Measurements from ENCODE around the gene AQP6. TPM values are rescaled to one million over a fixed set of nuclear protein-coding genes. Genes with fewer than 3 reads are reported as not detected.
A peak's percentile ranks its signal among the peaks of the same experiment; 100 is the strongest.
"Not testable (repeated sequence)": the region's sequence is repeated elsewhere in the genome, so short reads cannot be mapped to it uniquely, and the experiment has no call there.

Gene AQP6
- total RNA-seq, 1 experiment from 2014 or later = 0.10 TPM

DNA sequence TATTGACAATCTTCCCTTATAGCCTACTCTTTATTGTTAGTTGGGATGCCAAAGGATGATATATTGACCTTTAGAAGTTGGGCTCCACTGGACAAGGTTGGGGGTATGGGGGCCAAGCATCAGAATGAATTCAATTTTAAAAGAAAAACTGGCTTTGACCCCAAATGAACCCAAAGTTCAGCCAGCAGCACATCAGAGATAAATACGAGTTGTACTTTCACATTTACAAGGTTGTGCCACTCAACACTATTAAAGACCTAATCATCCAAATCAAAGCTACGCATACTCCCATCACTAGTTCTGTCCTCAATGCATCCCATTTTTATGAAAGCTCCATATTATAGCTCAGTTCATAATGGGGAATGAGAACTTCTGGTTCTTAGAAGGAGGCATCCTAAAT, 16.7 kb downstream of the AQP6 start:
- not testable (repeated sequence) for DNase-seq (ENCODE audit: low spot score)

DNA sequence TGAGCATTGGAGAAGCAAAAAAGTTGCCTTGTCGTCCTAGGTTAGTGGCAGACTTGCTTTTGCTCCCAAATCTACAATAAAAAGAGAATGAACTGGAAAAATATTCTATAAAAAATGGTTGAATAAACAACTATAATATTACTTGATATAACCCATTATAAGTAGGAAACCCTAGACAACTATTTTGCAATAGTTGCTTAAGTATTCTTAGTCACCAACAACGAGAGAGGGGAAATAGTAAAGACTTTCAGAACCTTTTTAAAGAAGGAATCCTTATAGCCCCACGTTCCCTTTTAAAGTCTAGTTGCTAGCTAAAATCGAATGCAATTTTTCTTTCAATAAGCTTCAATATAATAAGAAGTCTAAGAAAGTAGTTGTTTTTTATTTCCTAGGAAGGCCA, 17.5 kb downstream of the AQP6 start:
- DNase-seq (ENCODE audit: low spot score) = no peak

DNA sequence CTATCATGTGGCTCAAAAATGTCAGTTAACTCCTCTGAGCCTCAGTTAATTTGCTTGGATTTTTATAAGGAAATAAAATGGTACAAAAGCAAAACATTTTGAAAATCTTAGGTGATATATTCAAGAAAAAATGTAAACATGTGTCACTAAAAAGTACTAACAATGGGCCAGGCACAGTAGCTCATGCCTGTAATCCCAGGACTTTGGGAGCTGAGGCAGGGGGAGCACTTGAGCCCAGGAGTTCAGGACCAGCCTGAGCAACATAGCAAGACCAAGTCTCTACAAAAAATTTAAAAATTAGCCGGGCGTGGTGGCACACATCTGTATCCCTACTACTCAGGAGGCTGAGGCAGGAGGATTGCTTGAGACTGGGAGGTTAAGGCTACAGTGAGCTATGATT, 25.7 kb downstream of the AQP6 start:
- DNase-seq (ENCODE audit: low spot score) = no peak

DNA sequence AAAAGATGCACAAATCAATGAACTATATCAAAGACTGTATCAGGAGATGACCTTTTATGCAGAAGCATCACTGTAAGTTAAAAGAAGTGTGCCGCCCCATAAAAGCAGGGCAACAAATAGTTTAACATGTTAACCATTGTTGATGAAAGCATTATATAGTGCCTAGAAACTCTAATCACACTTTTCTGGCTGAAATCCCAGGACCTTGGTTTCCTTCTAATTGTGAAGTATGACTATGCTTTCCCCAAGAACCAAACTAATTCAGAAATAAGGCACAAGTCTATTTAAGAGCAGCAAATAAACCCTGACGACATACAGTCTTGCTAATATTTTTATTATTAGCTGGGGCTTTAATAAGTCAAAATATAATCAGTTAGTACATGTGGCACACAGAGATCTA, 30.8 kb downstream of the AQP6 start:
- no peak for DNase-seq (ENCODE audit: low spot score)

DNA sequence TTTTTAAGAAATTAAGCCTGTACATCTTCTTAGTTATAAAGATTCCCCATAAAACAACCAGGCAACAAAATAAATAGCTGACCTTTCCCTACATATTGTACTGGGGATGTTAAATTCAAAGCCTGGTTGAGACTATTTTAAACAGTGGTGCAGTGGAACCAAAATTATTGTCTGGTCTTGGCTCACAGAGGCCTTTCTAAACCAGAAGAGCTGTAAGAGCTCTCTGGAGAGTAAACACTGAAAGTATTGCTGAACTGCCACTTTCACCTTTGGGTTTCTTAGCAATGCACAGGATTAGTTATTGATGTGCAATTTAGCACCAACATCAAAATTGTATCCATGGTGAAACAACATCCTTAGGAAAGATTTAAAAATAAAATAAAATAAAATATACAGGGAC, 31.9 kb downstream of the AQP6 start:
- no peak for DNase-seq (ENCODE audit: low spot score)

DNA sequence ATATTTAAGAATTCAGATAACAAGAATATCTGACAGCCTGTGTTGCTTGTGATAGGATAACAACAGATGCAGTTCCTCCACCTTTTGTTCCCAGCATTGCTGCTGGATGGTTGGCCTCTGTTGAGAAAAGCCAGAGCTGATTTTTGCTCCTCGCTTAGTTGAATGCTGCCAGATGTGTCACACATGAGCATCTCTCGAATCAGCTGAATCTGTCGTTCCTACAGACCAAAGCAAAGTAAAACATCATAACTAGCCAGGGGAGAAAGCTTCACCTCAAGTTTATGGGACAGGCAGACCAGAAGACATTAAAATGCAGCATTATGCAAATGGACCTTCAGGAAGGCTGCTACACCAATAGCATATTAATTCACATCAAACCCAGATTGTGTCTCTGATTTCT, 32.4 kb downstream of the AQP6 start:
- DNase-seq (ENCODE audit: low spot score) = no peak

DNA sequence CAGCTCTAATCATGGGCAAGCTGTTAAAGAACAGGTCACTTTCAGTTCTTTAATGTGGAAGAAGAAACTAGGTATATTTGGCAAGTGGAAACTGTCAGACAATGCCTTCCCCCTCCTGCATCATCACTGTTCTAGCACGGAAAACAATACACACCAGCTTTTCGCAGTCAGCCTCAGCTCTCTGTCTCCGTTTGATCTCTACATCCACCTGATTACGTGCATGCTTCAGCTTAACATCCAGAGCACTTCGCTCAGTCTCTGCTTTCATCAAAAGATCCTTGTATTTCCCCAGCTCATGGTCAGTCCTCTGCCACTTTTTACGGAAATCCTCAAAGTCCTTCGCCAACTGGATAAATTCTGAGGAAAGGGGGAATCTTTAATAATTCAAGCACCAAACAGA, 33.5 kb downstream of the AQP6 start:
- no peak for DNase-seq (ENCODE audit: low spot score)

DNA sequence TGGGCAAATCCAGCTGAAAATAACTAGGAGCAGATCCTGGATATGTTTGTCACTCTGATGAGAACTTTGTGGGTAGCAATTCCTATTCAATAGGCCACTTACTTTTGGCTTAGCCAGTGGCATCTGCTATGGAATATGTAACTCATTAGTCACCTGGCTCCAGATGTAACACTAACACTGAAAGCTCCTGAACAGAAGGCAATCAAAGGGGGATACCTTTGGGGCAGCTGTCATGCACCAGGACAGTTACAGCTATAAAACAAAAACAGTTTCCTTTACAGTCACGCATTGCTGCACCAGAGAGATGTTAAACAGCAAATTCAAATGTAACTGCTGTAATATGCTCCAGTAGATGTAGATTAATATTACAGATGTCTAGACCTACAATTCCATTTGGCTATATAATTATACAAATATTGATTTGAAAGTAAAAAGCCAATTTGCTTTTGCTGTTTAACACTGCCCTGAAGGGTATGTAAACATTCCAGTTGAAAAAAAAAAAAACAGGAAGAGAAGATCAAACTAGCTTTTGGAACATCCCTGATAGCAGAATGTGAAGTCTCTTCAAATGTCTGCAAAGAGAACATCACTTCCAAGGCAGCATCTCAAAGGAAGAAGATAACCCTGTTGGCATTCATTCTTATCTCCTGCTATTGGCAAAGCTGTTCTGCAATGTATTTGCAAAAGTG, 34.2 kb downstream of the AQP6 start:
- no peak for DNase-seq (ENCODE audit: low spot score)

DNA sequence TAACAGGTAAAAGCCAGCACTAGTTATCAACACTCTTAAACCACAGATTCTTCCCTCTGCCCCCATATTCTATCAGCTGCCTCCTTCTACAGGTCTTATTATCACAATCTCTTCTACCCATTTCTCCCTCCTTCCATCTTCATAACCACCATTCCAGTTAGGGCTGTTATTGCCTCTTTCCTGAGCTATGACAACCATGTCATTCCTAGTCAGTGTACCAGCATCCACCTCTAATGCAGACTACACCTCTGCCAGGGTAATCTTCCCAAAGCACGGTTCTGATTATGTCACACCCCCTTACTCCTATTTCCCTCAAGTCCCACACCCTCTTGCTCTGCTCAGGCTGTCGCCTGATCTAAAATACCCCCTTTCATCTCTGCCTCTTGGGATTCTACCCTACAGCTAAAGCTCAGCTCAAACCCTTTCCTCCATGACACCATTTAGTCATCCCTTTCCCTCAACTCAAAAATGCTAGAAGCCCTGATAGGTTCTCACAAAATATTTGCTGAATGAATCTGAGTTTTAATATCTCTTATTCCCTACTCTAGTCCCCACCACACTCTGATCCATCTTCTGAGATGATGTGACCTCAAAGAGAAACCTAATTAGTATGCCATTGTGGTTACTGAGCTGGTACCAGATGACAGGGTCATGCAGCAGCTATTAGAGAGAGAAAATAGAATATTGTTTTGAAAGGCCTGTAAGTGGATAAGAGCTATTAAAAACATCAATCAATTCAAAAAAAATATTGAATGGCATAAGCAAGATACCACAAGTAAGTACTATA, 40.8 kb downstream of the AQP6 start:
- no peak for DNase-seq (ENCODE audit: low spot score)

DNA sequence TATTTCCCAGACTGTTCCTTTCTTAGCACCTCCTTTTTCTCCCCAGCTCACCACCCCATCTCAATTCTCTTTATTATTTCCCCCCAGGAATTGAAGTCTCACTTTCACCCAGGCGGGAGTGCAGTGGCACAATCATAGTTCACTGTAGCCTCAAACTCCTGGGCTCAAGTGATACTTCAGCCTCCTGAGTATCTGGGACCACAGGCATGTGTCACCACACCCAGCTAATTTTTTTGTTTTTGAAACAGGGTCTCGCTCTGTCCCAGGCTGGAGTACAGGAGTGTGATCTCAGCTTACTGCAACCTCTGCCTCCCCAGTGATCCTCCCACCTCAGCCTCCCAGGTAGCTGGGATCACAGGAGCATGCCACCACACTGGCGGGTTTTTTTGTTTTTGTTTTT, 41.6 kb downstream of the AQP6 start:
- no peak for DNase-seq (ENCODE audit: low spot score)

DNA sequence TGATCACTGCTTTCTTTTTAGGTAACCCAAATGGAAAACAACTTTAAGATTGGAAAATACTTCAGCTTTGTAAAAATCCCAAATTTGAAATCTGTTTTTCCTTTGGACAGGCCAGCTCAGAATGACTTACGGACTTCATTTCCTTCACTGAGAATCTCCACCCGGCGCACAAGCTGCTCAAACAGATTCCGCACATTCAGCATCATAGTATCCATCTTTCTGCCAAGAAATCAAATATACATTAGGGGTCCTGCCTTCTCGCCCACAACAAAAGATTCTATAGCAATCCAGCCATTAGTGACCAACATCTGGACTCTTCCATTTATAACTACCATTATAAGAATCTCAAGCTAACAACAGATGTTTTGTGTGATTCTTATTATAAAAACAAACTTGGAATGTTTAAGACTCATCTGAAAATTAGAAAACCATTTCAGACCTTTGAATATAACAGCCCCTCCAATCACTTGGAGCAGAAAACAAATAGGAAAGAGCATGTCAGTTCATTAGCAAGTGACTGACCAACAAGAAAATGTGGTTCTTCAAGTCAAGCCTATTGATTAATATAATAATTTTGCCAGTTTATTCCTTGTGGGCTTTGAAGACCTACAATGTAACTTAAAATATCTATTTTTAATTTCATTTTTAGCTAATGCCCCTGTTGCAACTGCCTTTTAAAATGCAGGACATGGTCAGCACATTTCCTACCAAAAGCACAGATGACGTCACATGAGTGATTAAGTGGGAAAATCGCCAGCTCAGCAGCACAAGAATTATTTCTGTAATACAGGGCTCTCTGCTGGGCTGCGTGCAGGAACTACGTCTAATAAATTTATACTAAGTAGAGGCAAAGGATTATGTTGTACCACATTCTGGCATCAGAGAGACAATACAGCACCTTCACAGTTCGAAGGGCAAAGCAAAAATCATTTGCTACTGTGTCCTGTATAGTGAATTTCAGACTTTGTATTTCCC, 44.0 kb downstream of the AQP6 start:
- DNase-seq (ENCODE audit: low spot score) = no peak

DNA sequence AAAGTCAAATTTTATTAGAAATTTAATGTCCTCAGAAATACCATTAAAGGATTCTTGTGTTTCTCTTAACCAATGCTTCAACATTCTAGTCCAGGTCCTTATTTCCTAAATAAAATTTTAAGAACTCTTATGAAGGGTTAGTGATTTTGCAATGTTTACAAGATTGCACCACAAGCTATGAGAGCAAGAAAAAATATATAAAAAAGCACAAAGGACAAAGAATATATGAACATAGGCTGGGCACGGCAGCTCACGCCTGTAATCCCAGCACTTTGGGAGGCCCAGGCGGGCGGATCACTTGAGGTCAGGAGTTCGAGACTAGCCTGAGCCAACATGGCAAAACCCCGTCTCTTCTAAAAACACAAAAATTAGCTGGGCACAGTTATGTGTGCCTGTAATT, 44.9 kb downstream of the AQP6 start:
- DNase-seq (ENCODE audit: low spot score) = no peak

DNA sequence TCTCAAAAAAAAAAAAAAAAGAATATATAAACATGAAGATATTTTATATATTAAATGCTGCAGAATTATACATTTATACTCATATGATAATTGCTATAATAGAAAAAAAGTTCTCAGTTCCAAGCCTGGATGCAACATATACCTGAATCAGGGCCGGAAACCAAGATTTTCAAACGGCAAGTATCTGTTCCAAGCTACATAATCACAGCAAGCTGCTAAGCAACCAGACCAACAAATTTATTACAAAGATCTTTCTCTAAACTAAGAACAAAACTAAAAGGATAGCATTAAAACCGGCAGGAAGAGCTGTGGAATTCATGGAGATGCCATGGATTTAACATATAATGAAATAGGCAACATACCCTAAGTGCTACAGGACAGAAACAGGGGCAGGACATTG, 45.4 kb downstream of the AQP6 start:
- no peak for DNase-seq (ENCODE audit: low spot score)

DNA sequence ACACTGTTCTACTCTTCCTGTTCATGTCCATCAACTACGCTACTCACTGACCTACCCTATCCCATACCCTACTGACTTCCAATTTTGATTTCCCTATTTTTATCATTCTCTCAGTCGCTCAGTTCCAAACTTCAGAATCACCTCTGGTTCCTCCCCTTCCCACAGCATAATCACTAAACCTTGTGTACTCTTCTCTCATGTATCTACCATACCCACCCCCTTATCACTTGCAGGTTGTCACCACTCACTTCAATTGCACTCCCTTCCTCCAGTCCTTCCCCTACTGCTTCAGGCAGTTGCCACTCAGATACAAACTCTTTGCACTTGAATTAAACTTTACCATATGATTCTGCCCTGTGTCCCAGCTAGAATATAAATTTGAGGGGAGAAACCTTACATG, 46.2 kb downstream of the AQP6 start:
- no peak for DNase-seq (ENCODE audit: low spot score)

DNA sequence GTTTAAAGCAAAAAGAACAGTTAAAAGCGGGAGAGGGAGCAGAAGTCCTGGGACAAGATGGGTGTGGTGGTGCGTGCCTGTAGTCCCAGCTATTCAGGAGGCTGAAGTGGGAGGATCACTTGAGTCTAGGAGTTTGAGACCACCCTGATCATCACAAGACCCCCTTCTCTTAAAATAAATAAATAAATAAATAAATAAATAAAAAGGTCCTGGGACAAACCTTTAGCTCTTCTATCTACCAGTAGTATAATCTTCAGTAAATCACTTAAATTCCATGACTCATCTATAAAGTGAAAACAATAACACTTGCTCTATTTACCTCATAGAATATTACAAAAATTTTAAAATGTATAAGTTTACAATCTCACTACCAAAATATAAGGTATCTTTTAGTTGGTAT, 46.8 kb downstream of the AQP6 start:
- DNase-seq (ENCODE audit: low spot score) = no peak

DNA sequence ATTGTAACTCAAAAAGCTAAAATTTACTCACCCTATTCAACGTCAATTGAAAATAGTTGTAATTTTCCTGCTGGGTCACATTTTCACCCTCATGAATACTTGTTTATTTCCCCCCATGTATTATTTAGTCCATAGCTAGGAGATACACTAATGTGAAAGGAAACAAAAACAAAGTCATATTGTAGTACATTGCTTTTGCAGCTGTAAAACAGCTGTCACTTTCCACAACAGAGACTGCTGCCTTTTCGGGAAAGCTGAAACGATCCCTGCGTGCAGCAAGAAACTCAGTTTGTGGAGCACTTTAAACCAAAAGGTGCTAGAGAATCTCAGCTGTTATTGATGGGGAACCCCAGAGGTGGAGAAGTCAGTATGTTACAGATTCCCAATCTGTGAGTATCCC, 48.3 kb downstream of the AQP6 start:
- no peak for DNase-seq (ENCODE audit: low spot score)

DNA sequence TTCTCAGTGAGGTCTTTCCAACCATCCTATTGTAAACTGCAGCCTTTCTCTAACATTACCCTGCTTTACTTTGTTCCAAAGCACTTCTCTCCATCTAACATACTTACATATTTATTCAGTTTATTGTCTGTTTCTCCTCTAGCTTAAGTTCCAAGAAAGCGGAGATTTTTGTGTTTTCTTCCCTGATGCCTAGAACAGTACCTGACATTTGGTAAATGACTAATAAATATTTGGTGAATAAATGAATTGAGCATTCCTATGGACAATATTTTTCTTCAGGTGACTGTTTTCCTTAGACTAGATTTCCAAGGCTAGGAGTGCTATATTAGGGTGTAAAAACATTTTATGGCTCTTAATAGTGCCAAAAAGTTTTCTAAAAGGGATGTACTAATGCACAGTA, 50.2 kb downstream of the AQP6 start:
- DNase-seq (ENCODE audit: low spot score) = no peak

DNA sequence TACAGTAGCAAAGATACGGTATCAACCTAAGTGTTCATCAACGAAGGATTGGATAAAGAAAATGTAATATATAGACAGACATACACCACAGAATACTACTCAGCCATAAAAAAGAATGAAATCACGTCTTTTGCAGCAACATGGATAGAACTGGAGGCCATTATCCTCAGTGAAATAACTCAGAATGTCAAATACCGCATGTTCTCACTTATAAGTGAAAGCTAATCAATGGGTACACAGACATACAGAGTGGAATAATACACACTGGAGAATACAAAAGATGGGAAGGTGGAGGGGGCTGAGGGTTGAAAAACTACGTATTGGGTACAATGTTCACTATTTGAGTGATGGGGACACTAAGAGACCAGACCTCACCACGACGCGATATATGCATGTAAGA, 51.5 kb downstream of the AQP6 start:
- DNase-seq (ENCODE audit: low spot score) = no peak

DNA sequence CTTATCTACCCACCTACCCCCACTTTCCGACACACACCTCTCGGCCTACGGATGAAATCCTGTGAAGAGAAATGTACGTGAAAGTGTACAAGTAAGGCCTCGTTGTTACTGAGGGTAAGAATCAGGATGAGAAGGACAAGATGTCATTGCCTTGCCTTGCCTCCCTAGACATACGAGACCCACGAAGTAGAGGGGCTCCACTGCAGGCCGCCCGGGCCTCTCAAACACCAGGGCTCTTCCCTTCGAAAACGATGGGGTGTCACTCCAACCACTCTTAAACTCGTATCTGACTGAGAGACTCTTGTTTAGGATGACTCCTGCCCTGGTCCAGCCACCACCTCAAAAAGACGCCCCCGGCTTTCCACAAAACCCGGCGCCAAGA, 52.0 kb downstream of the AQP6 start:
- DNase-seq (ENCODE audit: low spot score) = no peak

DNA sequence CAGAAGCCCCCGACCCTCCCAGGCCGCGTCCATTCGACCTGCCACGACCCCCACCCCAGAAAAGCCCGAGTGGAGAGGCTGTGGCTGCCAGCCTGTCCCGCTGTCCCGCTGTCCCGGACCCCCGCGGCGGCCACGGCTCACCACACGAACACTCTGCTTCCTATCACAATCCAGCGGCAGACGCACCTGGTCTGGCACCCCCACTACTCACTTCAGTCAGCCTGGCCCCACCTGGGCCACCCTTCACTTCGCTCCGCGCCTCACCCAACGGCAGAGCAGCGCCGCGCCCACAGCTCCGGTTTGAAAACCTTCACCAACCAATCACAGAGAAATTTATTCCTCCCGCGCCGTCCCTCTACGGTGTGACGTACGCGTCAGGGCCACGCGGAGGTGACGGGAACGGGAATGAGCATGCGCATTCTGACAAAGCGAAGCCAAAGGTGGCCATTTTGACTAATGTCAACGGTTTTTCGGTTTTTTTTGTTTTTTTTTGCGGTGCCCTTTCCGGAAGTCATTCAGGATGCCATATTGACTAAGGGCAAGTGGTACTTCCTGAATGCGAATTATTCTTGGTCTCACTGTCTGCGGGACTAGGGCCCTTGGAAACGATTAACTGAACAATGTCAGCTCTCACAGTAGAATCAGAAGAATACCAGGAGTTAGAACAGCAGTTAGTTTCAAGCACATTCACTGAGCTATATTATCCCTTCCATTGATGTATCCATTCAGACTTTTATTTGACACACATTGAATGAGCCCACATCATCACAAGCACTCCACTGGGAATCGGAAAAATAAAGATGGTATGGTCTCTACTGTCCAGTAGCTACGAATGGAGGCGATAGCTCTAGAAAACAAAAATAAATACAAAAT, 52.7 kb downstream of the AQP6 start, which contains the start of gene RACGAP1:
RACGAP1 (minus strand) TSS at position 308 of the 873 bp plus-strand sequence. CDS start 8,779 bp downstream, outside the sequence.
- peak; percentile 99 for DNase-seq (ENCODE audit: low spot score)

DNA sequence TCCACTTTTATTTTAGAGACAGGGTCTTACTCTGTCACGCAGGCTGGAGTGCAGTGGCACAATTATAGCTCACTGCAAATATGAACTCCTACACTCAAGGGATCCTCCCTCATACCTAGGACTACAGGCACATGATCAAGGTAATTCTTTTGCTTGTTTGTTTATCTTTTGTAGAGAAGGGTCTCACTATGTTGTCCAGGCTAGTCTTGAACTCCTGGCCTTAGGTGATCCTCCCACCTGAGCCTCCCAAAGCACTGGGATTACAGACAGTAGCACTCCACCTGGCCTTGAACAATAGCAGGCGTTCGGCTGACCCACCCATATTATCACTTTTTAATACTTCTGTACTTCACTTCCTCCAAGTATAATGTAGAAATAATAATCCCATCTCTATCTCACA, 53.9 kb downstream of the AQP6 start:
- DNase-seq (ENCODE audit: low spot score) = no peak

Measured in H4 (cell line).